ENCODE measurements around the gene GPANK1. TPM values are rescaled to one million over a fixed set of nuclear protein-coding genes. Genes with fewer than 3 reads are reported as not detected.
A peak's percentile ranks its signal among the peaks of the same experiment; 100 is the strongest.

Gene GPANK1
- total RNA-seq, 1 experiment from 2014 or later, result 29.1 TPM

DNA sequence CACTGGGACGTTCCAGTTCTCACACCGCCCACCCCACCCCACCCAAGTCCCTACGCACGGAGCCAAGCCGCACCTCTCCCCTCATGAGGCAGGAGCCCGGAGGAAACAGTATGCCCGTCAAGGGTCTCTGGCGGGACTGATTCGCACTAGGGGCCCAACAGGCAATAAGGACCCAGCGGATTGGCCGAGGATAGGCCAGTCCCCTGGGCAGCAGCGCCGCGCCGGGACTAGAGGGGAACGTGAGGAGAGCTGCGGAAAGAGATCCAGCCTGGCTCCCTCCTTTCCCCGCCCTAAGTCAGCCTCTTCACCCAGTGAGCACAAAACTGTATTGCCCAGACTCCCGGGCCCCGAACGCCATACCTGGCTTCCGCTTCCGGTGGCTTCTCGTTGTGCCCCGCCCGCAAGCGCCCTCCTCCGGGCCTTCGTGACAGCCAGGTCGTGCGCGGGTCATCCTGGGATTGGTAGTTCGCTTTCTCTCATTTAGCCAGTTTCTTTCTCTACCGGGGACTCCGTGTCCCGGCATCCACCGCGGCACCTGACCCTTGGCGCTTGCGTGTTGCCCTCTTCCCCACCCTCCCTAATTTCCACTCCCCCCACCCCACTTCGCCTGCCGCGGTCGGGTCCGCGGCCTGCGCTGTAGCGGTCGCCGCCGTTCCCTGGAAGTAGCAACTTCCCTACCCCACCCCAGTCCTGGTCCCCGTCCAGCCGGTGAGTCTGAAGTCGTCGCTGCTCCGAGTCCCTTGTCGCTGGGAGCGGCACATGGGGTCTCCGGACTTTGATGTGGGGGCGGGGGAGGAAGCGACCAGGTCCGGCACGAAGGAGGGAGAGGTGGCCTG, 922 bp upstream of the GPANK1 start, which contains the start of gene CSNK2B (continued):
- TF ChIP-seq RELA (CRISPR knock-in tag; IDR thresholded peaks at IDR 0.05; ENCODE audit: borderline replicate concordance), result no peak
- no peak; the same call in 1 of the 2 replicates for TF ChIP-seq ARID4B (CRISPR knock-in tag; IDR thresholded peaks at IDR 0.05; ENCODE audit: borderline replicate concordance)
- TF ChIP-seq, protein P1, sequence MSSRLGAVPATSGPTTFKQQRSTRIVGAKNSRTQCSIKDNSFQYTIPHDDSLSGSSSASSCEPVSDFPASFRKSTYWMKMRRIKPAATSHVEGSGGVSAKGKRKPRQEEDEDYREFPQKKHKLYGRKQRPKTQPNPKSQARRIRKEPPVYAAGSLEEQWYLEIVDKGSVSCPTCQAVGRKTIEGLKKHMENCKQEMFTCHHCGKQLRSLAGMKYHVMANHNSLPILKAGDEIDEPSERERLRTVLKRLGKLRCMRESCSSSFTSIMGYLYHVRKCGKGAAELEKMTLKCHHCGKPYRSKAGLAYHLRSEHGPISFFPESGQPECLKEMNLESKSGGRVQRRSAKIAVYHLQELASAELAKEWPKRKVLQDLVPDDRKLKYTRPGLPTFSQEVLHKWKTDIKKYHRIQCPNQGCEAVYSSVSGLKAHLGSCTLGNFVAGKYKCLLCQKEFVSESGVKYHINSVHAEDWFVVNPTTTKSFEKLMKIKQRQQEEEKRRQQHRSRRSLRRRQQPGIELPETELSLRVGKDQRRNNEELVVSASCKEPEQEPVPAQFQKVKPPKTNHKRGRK (CRISPR knock-in tag; IDR thresholded peaks at IDR 0.05; ENCODE audit: borderline replicate concordance), result no peak
- TF ChIP-seq AFF4 (CRISPR knock-in tag; IDR thresholded peaks at IDR 0.05; ENCODE audit: borderline replicate concordance), result no peak
- TF ChIP-seq ZNF138 (CRISPR knock-in tag; conservative IDR thresholded peaks at IDR 0.05), result no peak
- no peak for TF ChIP-seq PREB (CRISPR knock-in tag; IDR thresholded peaks at IDR 0.05; ENCODE audit: borderline replicate concordance)
- no peak for TF ChIP-seq GTF2I (CRISPR knock-in tag; conservative IDR thresholded peaks at IDR 0.05)
- TF ChIP-seq, protein P2, sequence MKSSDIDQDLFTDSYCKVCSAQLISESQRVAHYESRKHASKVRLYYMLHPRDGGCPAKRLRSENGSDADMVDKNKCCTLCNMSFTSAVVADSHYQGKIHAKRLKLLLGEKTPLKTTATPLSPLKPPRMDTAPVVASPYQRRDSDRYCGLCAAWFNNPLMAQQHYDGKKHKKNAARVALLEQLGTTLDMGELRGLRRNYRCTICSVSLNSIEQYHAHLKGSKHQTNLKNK (CRISPR knock-in tag; IDR thresholded peaks at IDR 0.05), result no peak
- TF ChIP-seq SMAD4 (CRISPR knock-in tag; IDR thresholded peaks at IDR 0.05), result no peak
- TF ChIP-seq IRF2 (CRISPR knock-in tag; IDR thresholded peaks at IDR 0.05; ENCODE audit: borderline replicate concordance, low read depth), result no peak
- no peak for TF ChIP-seq ELF4 (CRISPR knock-in tag; IDR thresholded peaks at IDR 0.05; ENCODE audit: low read depth)
- TF ChIP-seq, protein P3, sequence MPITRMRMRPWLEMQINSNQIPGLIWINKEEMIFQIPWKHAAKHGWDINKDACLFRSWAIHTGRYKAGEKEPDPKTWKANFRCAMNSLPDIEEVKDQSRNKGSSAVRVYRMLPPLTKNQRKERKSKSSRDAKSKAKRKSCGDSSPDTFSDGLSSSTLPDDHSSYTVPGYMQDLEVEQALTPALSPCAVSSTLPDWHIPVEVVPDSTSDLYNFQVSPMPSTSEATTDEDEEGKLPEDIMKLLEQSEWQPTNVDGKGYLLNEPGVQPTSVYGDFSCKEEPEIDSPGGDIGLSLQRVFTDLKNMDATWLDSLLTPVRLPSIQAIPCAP (CRISPR knock-in tag; IDR thresholded peaks at IDR 0.05), result no peak
- TF ChIP-seq E2F1 (CRISPR knock-in tag; IDR thresholded peaks at IDR 0.05), result no peak
- no peak for TF ChIP-seq ESRRA (CRISPR knock-in tag; IDR thresholded peaks at IDR 0.05; ENCODE audit: borderline replicate concordance)
- no peak for TF ChIP-seq MLX (CRISPR knock-in tag; IDR thresholded peaks at IDR 0.05)
- 0 out of 2 replicates have a peak, but pooled peaks have one; percentile 34 for TF ChIP-seq ZNF232 (CRISPR knock-in tag; IDR thresholded peaks at IDR 0.05)
- TF ChIP-seq FOXJ3 (CRISPR knock-in tag; IDR thresholded peaks at IDR 0.05; ENCODE audit: borderline replicate concordance), result no peak
- no peak for TF ChIP-seq ZNF671 (CRISPR knock-in tag; IDR thresholded peaks at IDR 0.05)
- TF ChIP-seq TP53 (CRISPR knock-in tag; IDR thresholded peaks at IDR 0.05), result no peak
- peak; percentile 76; the same call in 1 of the 2 replicates for TF ChIP-seq GABPB1 (CRISPR knock-in tag; IDR thresholded peaks at IDR 0.05)
- 0 out of 2 replicates have a peak, but pooled peaks have one; percentile 31 for TF ChIP-seq EMX1 (CRISPR knock-in tag; IDR thresholded peaks at IDR 0.05)
- TF ChIP-seq MXD4 (CRISPR knock-in tag; IDR thresholded peaks at IDR 0.05; ENCODE audit: borderline replicate concordance), result no peak
- TF ChIP-seq CBFB (CRISPR knock-in tag; IDR thresholded peaks at IDR 0.05; ENCODE audit: low read depth), result no peak
- 0 out of 2 replicates have a peak, but pooled peaks have one; percentile 31 for TF ChIP-seq SP1 (CRISPR knock-in tag; conservative IDR thresholded peaks at IDR 0.05)

All from WTC11 (cell line).